ENCODE results near the gene NLK. TPM values are rescaled to one million over a fixed set of nuclear protein-coding genes. Genes with fewer than 3 reads are reported as not detected.

The NLK gene
- total RNA-seq, 1 donor from 2014 or later, result 13.3 TPM

DNA sequence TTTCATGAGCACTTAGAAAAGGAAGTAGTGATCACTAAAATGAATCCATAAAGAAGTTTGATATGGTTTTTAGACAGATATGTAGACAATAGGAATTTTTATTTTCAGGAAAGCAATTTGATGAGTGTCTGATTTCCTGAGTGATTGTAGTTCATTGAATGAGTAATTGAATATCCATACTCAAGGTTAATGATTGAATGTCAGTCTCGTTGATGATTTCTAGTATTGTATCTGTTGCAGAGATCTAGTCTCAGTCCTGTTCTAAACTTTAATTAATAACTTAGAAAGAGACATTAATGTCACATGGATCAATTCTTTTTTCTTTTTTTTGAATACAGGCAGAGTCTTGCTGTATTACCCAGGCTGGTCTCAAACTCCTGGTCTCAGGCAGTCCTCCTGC lies 78.3 kb downstream of the NLK start:
- no peaks in the 10 kb centered on the region for H3K27me3 ChIP-seq
- H3K4me3 ChIP-seq, result no peak overlapping the region
- intact Hi-C loops (cut with DNase I), result no loop called here
- no peaks in the 10 kb centered on the region for H3K9me3 ChIP-seq
- no peak overlapping the region for H3K27ac ChIP-seq
- H3K36me3 ChIP-seq, result peaks cover 0 to 10% of the 10 kb centered on the region in 2 donors
- peaks cover 4% of the 10 kb centered on the region for H3K4me1 ChIP-seq
- DNase-seq (ENCODE audit: extremely low spot score in 2 of 2), result no peak
- TF ChIP-seq POLR2A (IDR thresholded peaks at IDR 0.05), result no peak
- TF ChIP-seq POLR2AphosphoS5 (IDR thresholded peaks at IDR 0.05; ENCODE audit: insufficient read depth in 1 of 2, low read depth in 1 of 2), result no peak
- TF ChIP-seq, protein P1, sequence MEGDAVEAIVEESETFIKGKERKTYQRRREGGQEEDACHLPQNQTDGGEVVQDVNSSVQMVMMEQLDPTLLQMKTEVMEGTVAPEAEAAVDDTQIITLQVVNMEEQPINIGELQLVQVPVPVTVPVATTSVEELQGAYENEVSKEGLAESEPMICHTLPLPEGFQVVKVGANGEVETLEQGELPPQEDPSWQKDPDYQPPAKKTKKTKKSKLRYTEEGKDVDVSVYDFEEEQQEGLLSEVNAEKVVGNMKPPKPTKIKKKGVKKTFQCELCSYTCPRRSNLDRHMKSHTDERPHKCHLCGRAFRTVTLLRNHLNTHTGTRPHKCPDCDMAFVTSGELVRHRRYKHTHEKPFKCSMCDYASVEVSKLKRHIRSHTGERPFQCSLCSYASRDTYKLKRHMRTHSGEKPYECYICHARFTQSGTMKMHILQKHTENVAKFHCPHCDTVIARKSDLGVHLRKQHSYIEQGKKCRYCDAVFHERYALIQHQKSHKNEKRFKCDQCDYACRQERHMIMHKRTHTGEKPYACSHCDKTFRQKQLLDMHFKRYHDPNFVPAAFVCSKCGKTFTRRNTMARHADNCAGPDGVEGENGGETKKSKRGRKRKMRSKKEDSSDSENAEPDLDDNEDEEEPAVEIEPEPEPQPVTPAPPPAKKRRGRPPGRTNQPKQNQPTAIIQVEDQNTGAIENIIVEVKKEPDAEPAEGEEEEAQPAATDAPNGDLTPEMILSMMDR (IDR thresholded peaks at IDR 0.05), result no peak

DNA sequence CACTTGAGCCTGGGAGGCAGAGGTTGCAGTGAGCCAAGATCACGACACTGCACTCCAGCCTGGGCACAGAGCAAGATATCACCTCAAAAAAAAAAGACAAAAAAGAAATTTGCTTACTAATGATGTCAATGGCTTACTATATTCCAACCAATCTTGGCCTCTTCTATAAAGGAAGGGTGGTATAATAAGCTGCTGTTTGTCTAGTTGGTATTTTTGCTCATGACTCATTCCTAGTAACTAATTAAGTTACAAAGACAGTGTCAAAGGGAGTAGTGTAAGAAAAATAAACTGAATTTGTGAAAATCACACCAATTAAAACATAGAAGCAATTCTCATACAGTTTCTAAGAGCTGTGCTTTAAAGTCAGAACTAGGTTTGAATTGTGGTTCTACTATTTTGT lies 82.5 kb downstream of the NLK start:
- no peak for DNase-seq (ENCODE audit: extremely low spot score in 2 of 2)
- Histone ChIP-seq H3K4me1 (no peaks in the 10 kb centered on the region), H3K36me3 (peaks cover 0 to 10% of the 10 kb centered on the region in 2 donors), H3K4me3 (no peak overlapping the region), H3K9me3 (no peaks in the 10 kb centered on the region), H3K27me3 (no peaks in the 10 kb centered on the region), H3K27ac (no peak overlapping the region)
- TF ChIP-seq POLR2AphosphoS5 (IDR thresholded peaks at IDR 0.05; ENCODE audit: insufficient read depth in 1 of 2, low read depth in 1 of 2) (no peak), POLR2A (IDR thresholded peaks at IDR 0.05) (no peak)
- TF ChIP-seq, protein P1 (IDR thresholded peaks at IDR 0.05), result no peak
- intact Hi-C loops (cut with DNase I), result no loop called here

DNA sequence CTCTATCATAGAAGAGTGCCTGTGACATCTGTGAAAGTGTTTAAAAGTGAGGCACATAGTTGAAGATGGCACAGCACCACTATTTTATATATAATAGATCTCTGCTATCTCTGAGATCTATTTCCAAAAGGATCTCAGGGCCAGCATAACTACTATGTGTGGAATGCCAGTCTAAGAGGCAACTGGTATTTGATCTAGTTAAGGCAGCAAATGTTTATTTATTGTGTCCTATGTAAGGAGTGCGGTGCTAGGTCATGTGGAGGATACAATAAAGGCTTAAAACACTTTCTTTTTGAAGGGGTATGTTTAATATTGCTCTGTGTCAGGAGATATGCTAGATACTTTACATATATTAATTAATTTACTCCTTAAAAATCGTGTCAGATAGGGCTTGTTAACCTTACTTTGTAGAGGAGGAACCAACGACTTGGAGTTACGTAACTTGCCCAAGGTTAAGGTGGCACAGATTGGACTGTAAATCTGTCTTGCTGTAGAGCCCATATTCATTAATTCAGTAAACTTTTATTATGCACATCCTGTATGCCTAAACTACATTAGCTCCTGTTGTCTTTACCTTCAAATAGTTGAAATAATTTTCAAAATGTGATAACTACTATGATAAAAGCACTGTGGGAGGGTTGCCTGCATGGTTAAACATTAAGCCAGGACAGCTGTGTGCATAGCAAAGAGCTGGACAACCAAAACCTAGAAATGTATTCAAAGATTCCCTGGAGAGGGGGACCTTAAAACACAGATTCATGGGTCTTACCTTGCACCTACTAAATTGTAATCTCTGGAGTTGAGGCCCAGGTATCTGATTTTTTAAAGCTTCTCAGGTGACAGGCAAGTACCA lies 83.3 kb downstream of the NLK start:
- Histone ChIP-seq H3K9me3 (no peaks in the 10 kb centered on the region), H3K27ac (no peak overlapping the region), H3K4me1 (no peaks in the 10 kb centered on the region), H3K36me3 (peaks cover 0 to 10% of the 10 kb centered on the region in 2 donors), H3K4me3 (no peak overlapping the region), H3K27me3 (no peaks in the 10 kb centered on the region)
- TF ChIP-seq POLR2A (IDR thresholded peaks at IDR 0.05), result no peak
- TF ChIP-seq, protein P1 (IDR thresholded peaks at IDR 0.05), result no peak
- TF ChIP-seq POLR2AphosphoS5 (IDR thresholded peaks at IDR 0.05; ENCODE audit: insufficient read depth in 1 of 2, low read depth in 1 of 2), result no peak
- intact Hi-C loops (cut with DNase I), result no loop called here
- DNase-seq (ENCODE audit: extremely low spot score in 2 of 2), result no peak

DNA sequence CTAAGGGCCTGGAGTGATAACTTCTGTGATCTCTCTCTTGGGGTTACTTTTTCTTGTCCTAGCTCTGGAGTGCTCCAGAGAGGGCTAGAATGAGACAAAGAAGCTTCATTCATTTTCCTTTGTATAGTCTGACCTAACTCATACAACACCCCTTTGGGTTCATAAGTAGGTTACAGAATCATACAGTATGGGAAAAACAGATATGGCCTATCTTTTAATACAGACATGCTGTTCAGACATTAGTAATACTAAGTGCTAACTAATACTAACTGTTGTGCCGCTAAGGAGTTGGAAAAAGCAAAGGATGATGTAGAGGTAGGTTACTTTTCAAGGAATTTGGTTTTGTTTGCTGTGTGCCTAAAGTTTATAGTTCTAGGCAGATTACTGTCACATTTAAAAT lies 84.7 kb downstream of the NLK start:
- no peaks in the 10 kb centered on the region for H3K9me3 ChIP-seq
- no peaks in the 10 kb centered on the region for H3K27me3 ChIP-seq
- no peak for DNase-seq (ENCODE audit: extremely low spot score in 2 of 2)
- H3K27ac ChIP-seq, result no peak overlapping the region
- H3K4me1 ChIP-seq, result no peaks in the 10 kb centered on the region
- TF ChIP-seq POLR2A (IDR thresholded peaks at IDR 0.05) (no peak), POLR2AphosphoS5 (IDR thresholded peaks at IDR 0.05; ENCODE audit: insufficient read depth in 1 of 2, low read depth in 1 of 2) (no peak)
- TF ChIP-seq, protein P1 (IDR thresholded peaks at IDR 0.05), result no peak
- intact Hi-C loops (cut with DNase I), result no loop called here
- H3K4me3 ChIP-seq, result no peak overlapping the region
- peaks cover 0 to 10% of the 10 kb centered on the region in 2 donors for H3K36me3 ChIP-seq

DNA sequence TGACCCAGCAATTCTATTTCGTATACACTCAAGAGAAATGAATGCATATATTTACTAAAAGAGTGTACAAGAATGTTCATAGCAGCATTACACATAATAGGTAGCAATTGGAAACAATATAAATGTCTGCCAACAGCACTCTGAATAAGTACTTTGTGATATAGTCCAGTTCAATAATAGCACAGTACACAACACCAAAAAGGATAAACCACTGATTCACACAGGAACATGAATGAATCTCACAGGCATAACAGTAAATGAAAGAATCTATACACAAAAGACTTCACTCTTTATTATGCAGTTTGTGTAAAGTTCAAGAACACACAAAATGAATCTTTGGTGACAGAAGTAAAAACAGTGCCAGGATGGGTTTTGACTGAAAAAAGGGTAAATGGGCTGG lies 86.3 kb downstream of the NLK start:
- no peaks in the 10 kb centered on the region for H3K9me3 ChIP-seq
- no peaks in the 10 kb centered on the region for H3K27me3 ChIP-seq
- no peak for TF ChIP-seq POLR2A (IDR thresholded peaks at IDR 0.05)
- TF ChIP-seq POLR2AphosphoS5 (IDR thresholded peaks at IDR 0.05; ENCODE audit: insufficient read depth in 1 of 2, low read depth in 1 of 2), result no peak
- TF ChIP-seq, protein P1 (IDR thresholded peaks at IDR 0.05), result no peak
- H3K4me1 ChIP-seq, result no peaks in the 10 kb centered on the region
- no peak overlapping the region for H3K27ac ChIP-seq
- H3K36me3 ChIP-seq, result peaks cover 0 to 4% of the 10 kb centered on the region in 2 donors
- no peak overlapping the region for H3K4me3 ChIP-seq
- intact Hi-C loops (cut with DNase I), result no loop called here
- DNase-seq (ENCODE audit: extremely low spot score in 2 of 2), result no peak
